ES-I3 (cell line): Measurements from ENCODE around the gene TMEM72.

ENCODE experiments used
- H3K36me3 ChIP-seq: 2 replicates; pipeline ENCODE4 v1.6.1; 2013; ENCODE audit warnings: mild to moderate bottlenecking, low read length, control low read depth, moderate library complexity; ENCODE audit not compliant: insufficient read depth
- H3K4me1 ChIP-seq: 2 replicates; pipeline ENCODE4 v1.6.1; 2013; ENCODE audit warnings: mild to moderate bottlenecking, control low read depth, low read length; ENCODE audit not compliant: insufficient read depth
- H3K9ac ChIP-seq: 2 replicates; pipeline ENCODE4 v1.6.1; 2013; ENCODE audit warnings: low read depth, mild to moderate bottlenecking, low read length, moderate library complexity
- H3K9me3 ChIP-seq: 2 replicates; pipeline ENCODE4 v1.6.1; 2013; ENCODE audit warnings: mild to moderate bottlenecking, low read length, moderate library complexity; ENCODE audit not compliant: control insufficient read depth, insufficient read depth

The TMEM72 gene

GRCh38 chr10:44929356-44930255 lies 18.5 kb downstream of the TMEM72 start:
- H3K4me1 ChIP-seq: no peaks in the 10 kb centered on the region
- H3K9ac ChIP-seq: no peak overlapping the region
- no peaks in the 10 kb centered on the region for H3K9me3 ChIP-seq
- no peaks in the 10 kb centered on the region for H3K36me3 ChIP-seq

GRCh38 chr10:44930904-44931620 lies 19.9 kb downstream of the TMEM72 start:
- no peaks in the 10 kb centered on the region for H3K36me3 ChIP-seq
- H3K4me1 ChIP-seq: no peaks in the 10 kb centered on the region

GRCh38 chr10:44931621-44932516 lies 20.7 kb downstream of the TMEM72 start:
- H3K9me3 ChIP-seq: no peaks in the 10 kb centered on the region
- H3K4me1 ChIP-seq: no peaks in the 10 kb centered on the region
- no peaks in the 10 kb centered on the region for H3K36me3 ChIP-seq
- no peak overlapping the region for H3K9ac ChIP-seq

More at GRCh38 chr10:44930904-44931620, 19.9 kb downstream of the TMEM72 start:
- H3K9me3 ChIP-seq: no peaks in the 10 kb centered on the region
- no peak overlapping the region for H3K9ac ChIP-seq

- Histone ChIP-seq H3K9ac (no peak overlapping the region), H3K9me3 (no peaks in the 10 kb centered on the region), H3K4me1 (no peaks in the 10 kb centered on the region)
Observed at GRCh38 chr10:44932517-44933450, 21.6 kb downstream of the TMEM72 start.

GRCh38 chr10:44933451-44934321 lies 22.5 kb downstream of the TMEM72 start:
- Histone ChIP-seq H3K9me3 (no peaks in the 10 kb centered on the region), H3K4me1 (no peaks in the 10 kb centered on the region), H3K36me3 (no peaks in the 10 kb centered on the region), H3K9ac (no peak overlapping the region)

More at GRCh38 chr10:44932517-44933450, 21.6 kb downstream of the TMEM72 start:
- no peaks in the 10 kb centered on the region for H3K36me3 ChIP-seq

- Histone ChIP-seq H3K9ac (no peak overlapping the region), H3K36me3 (no peaks in the 10 kb centered on the region), H3K4me1 (no peaks in the 10 kb centered on the region), H3K9me3 (no peaks in the 10 kb centered on the region)
Observed at GRCh38 chr10:44934416-44935200, 23.5 kb downstream of the TMEM72 start.

GRCh38 chr10:44935201-44935965 lies 24.2 kb downstream of the TMEM72 start:
- no peaks in the 10 kb centered on the region for H3K36me3 ChIP-seq
- no peaks in the 10 kb centered on the region for H3K9me3 ChIP-seq
- no peaks in the 10 kb centered on the region for H3K4me1 ChIP-seq
- no peak overlapping the region for H3K9ac ChIP-seq

GRCh38 chr10:44935966-44936295 lies 24.8 kb downstream of the TMEM72 start:
- H3K4me1 ChIP-seq: no peaks in the 10 kb centered on the region
- H3K36me3 ChIP-seq: no peaks in the 10 kb centered on the region
- no peaks in the 10 kb centered on the region for H3K9me3 ChIP-seq
- no peak overlapping the region for H3K9ac ChIP-seq

GRCh38 chr10:44936314-44936975 lies 25.3 kb downstream of the TMEM72 start:
- Histone ChIP-seq H3K9ac (no peak overlapping the region), H3K9me3 (0 out of 2 replicates have a peak, but pooled peaks cover 3% of the 10 kb centered on the region), H3K4me1 (no peaks in the 10 kb centered on the region), H3K36me3 (no peaks in the 10 kb centered on the region)

- Histone ChIP-seq H3K4me1 (no peaks in the 10 kb centered on the region), H3K9me3 (peaks cover 6% of the 10 kb centered on the region; the same call in 1 of the 2 replicates), H3K9ac (no peak overlapping the region)
Observed at GRCh38 chr10:44937196-44938005, 26.3 kb downstream of the TMEM72 start.

GRCh38 chr10:44938956-44939355 lies 27.8 kb downstream of the TMEM72 start:
- peaks cover 9% of the 10 kb centered on the region; the same call in 1 of the 2 replicates for H3K9me3 ChIP-seq
- no peak overlapping the region for H3K9ac ChIP-seq

More at GRCh38 chr10:44937196-44938005, 26.3 kb downstream of the TMEM72 start:
- no peaks in the 10 kb centered on the region for H3K36me3 ChIP-seq

More at GRCh38 chr10:44938956-44939355, 27.8 kb downstream of the TMEM72 start:
- Histone ChIP-seq H3K4me1 (no peaks in the 10 kb centered on the region), H3K36me3 (no peaks in the 10 kb centered on the region)
